GM10266 (cell line): ENCODE measurements around the gene SND1.

Source experiments
- DNase-seq: peaks from one replicate; pipeline ENCODE4 v3.0.0; 2012; ENCODE audit errors: extremely low spot score
- CTCF ChIP-seq: IDR thresholded peaks from 2 replicates; pipeline ENCODE4 v1.5.1; 2012; ENCODE audit warnings: mild to moderate bottlenecking, low read depth; ENCODE audit not compliant: control insufficient read depth, insufficient read depth; ENCODE audit errors: missing control alignments

SND1 gene

GRCh38 chr7:127887631-127888030 is 235.6 kb downstream of the SND1 start:
- no peak for DNase-seq
- TF ChIP-seq CTCF, result no peak

GRCh38 chr7:127888411-127888810 is 236.4 kb downstream of the SND1 start:
- no peak for DNase-seq
- TF ChIP-seq CTCF, result no peak

- no peak for TF ChIP-seq CTCF
- no peak for DNase-seq
Measured at GRCh38 chr7:127888825-127889224, 236.8 kb downstream of the SND1 start.

GRCh38 chr7:127889677-127890076 is 237.7 kb downstream of the SND1 start:
- TF ChIP-seq CTCF, result no peak
- no peak for DNase-seq

GRCh38 chr7:127890726-127891125 is 238.7 kb downstream of the SND1 start:
- no peak for DNase-seq
- TF ChIP-seq CTCF, result no peak

- DNase-seq, result no peak
- no peak for TF ChIP-seq CTCF
Measured at GRCh38 chr7:127891144-127891543, 239.2 kb downstream of the SND1 start.

GRCh38 chr7:127891854-127892438 is 240.0 kb downstream of the SND1 start:
- DNase-seq, result no peak
- no peak for TF ChIP-seq CTCF
